Activated T-helper 1 cell treated with anti-CD3 and anti-CD28 coated beads, Interleukin-12 subunit alpha, Interleukin-12 subunit beta, Interleukin-2, Interleukin-4 antibody, amounts not matched to agents 30 ng/mL and 10 ng/mL and 1 ng/mL, durations not matched to agents 14 hours and 24 hours and 36 hours (primary cell): ENCODE results near the gene FRYL. TPM values are rescaled to one million over a fixed set of nuclear protein-coding genes. Genes with fewer than 3 reads are reported as not detected.
"Not testable (repeated sequence)": the region's sequence is repeated elsewhere in the genome, so short reads cannot be mapped to it uniquely, and the experiment has no call there.

Source experiments
- DNase-seq: peaks from one replicate; pipeline ENCODE4 v3.0.0; 2021; ENCODE audit warnings: low spot score
- H3K27ac Mint-ChIP-seq: one replicate; pipeline ENCODE4 v1.8.0; 2021; ENCODE audit warnings: mild to moderate bottlenecking, mixed read lengths
- H3K27me3 Mint-ChIP-seq: one replicate; pipeline ENCODE4 v1.8.0; 2022; ENCODE audit warnings: mild to moderate bottlenecking, moderate library complexity, mixed read lengths; ENCODE audit not compliant: insufficient read depth
- H3K36me3 Mint-ChIP-seq: one replicate; pipeline ENCODE4 v1.8.0; 2021; ENCODE audit warnings: low read depth, mixed read lengths
- H3K4me1 Mint-ChIP-seq: one replicate; pipeline ENCODE4 v1.8.0; 2021; ENCODE audit warnings: low read depth, mixed read lengths
- H3K4me3 Mint-ChIP-seq: one replicate; pipeline ENCODE4 v1.8.0; 2021; ENCODE audit warnings: mild to moderate bottlenecking, moderate library complexity, mixed read lengths
- H3K9me3 Mint-ChIP-seq: one replicate; pipeline ENCODE4 v1.8.0; 2021; ENCODE audit warnings: mixed read lengths
- intact Hi-C: fragments of 100-400 bp; cut with micrococcal nuclease; formaldehyde crosslinking; loops from one replicate; pipeline ENCODE4 v1.15.1; 2024
- total RNA-seq: library from RNA; stranded (reverse); gene quantifications from 2 replicates; pipeline ENCODE4 v1.2.3, GENCODE V29; 2022

Gene FRYL
- total RNA-seq, 1 donor from 2014 or later = 80.0 TPM

DNA sequence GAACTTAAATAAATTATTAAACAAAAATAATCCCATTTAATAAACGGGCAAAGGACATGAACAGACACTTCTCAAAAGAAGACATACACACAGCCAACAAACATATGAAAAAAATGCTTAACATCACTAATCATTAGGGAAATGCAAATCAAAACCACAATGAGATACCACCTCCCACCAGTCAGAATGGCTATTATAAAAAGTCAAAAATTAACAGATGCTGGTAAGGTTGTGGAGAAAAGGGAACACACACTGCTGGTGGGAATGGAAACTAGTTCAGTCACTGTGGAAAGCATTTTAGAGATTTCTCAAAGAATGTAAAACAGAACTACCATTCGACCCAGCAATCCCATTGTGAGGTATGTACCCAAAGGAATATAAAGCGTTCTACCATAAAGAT, 328.4 kb downstream of the FRYL start:
- H3K9me3 Mint-ChIP-seq, H3K36me3 Mint-ChIP-seq: not testable (repeated sequence)

DNA sequence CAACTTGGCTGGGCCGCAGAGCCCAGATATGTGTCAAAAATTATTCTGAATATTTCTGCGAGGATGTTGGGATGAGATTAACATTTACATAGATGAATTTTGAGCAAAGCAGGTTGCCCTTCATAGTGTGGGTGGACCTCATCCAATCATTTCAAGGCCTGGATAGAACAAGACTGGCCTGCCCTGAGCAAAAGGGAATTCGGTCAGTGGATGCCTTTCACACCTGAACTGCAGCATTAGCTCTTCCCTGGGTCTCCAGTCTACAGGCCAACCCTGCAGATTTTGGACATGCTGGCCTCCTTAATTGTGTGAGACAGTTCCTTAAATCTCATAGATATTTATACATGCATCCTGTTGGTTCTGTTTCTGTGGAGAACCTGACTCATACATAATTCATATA, 329.3 kb downstream of the FRYL start:
- H3K4me1 Mint-ChIP-seq = no peaks in the 10 kb centered on the region
- no peak for DNase-seq
- H3K27me3 Mint-ChIP-seq = peaks cover 4% of the 10 kb centered on the region
- no peaks in the 10 kb centered on the region for H3K9me3 Mint-ChIP-seq
- intact Hi-C loops = no loop called here
- H3K36me3 Mint-ChIP-seq = no peaks in the 10 kb centered on the region
- no peak overlapping the region for H3K4me3 Mint-ChIP-seq
- H3K27ac Mint-ChIP-seq = no peak overlapping the region

More for the DNA sequence above, 328.4 kb downstream of the FRYL start:
- intact Hi-C loops, H3K27me3 Mint-ChIP-seq, H3K4me1 Mint-ChIP-seq, DNase-seq, H3K4me3 Mint-ChIP-seq, H3K27ac Mint-ChIP-seq: not testable (repeated sequence)

DNA sequence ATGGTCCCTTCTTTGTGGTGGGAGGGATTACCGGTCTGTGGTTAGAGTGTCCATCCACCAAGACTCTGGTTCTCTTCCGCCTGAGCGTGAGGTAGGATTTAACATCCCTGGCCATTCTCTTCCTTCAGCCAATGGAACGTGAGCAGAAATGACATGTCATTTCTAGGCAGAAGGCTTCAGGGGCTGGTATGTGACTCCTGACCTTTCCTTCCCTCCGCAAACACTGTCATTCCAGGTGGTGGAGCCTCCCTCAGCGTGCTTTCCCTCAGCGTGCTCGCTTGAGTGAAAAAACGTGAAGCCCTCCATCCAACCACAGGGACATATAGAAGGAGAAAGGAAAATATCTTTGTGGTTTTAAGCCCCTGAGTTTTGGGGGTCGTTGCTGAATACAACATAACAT, 330.9 kb downstream of the FRYL start:
- no peak for DNase-seq
- no peaks in the 10 kb centered on the region for H3K36me3 Mint-ChIP-seq
- no peaks in the 10 kb centered on the region for H3K4me1 Mint-ChIP-seq
- H3K27me3 Mint-ChIP-seq = no peaks in the 10 kb centered on the region
- no peaks in the 10 kb centered on the region for H3K9me3 Mint-ChIP-seq
- intact Hi-C loops = no loop called here
- no peak overlapping the region for H3K27ac Mint-ChIP-seq
- H3K4me3 Mint-ChIP-seq = no peak overlapping the region

Other genes starting within 250 kb of the FRYL start
- 120 and 122 TPM in 2 replicates for gene OCIAD1, start 50.8 kb upstream of the FRYL start, total RNA-seq
- gene OCIAD2, start 126.5 kb upstream of the FRYL start, total RNA-seq = 59.6 and 62.5 TPM in 2 replicates
- not detected in 2 replicates for gene CWH43, start 206.0 kb upstream of the FRYL start, total RNA-seq